LNCaP clone FGC (cell line): Measurements from ENCODE around the gene ATXN10.
"Not testable (repeated sequence)": the region's sequence is repeated elsewhere in the genome, so short reads cannot be mapped to it uniquely, and the experiment has no call there.

Experiments used
- DNase-seq: peaks from one replicate; pipeline ENCODE4 v3.0.0-alpha.2; 2011; ENCODE audit warnings: low read depth
- H3K4me3 ChIP-seq: 2 replicates; pipeline ENCODE4 v1.5.1; 2011; ENCODE audit warnings: mild to moderate bottlenecking, low read depth, low read length, control low read depth
- TF ChIP-seq, protein P1 (sequence below): IDR thresholded peaks from 2 replicates; pipeline ENCODE4 v1.5.1; 2012; ENCODE audit warnings: mild to moderate bottlenecking; ENCODE audit not compliant: control insufficient read depth, insufficient read depth; ENCODE audit errors: extremely low read depth

The ATXN10 gene, protein sequence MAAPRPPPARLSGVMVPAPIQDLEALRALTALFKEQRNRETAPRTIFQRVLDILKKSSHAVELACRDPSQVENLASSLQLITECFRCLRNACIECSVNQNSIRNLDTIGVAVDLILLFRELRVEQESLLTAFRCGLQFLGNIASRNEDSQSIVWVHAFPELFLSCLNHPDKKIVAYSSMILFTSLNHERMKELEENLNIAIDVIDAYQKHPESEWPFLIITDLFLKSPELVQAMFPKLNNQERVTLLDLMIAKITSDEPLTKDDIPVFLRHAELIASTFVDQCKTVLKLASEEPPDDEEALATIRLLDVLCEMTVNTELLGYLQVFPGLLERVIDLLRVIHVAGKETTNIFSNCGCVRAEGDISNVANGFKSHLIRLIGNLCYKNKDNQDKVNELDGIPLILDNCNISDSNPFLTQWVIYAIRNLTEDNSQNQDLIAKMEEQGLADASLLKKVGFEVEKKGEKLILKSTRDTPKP

DNA sequence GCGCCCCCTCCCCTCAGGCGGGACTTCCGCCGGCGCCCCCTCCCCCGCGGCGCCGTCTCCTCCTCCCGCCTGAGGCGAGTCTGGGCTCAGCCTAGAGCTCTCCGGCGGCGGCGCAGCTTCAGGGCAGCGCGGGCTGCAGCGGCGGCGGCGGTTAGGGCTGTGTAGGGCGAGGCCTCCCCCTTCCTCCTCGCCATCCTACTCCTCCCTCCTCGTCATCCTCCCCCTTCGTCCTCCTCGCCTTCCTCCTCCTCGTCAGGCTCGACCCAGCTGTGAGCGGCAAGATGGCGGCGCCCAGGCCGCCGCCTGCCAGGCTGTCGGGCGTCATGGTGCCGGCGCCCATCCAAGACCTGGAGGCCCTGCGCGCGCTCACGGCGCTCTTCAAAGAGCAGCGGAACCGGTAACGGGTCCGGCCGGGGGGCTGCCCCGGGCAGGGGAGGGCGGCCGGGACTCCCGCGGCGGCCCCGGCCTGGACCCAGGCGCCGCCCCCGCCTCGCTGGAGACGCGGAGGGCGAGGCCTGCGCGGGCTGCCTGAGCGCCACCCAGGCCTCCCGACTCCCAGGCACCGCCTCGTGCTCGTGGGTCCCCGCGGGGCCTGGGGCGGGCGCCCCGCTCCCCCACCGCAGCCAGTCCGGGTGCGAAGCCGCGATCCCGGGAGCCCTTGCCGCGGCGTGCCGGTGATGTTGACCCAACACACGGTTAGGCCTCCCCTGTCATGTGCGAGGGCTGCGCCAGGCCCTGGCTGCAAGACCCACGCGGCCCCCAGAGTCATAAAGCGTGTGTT lies at the start of gene ATXN10:
TSS of gene ATXN10 (plus strand) at position 52 of the 781 bp plus-strand sequence. CDS start at position 282, 230 bp downstream.
- TF ChIP-seq, protein P1, sequence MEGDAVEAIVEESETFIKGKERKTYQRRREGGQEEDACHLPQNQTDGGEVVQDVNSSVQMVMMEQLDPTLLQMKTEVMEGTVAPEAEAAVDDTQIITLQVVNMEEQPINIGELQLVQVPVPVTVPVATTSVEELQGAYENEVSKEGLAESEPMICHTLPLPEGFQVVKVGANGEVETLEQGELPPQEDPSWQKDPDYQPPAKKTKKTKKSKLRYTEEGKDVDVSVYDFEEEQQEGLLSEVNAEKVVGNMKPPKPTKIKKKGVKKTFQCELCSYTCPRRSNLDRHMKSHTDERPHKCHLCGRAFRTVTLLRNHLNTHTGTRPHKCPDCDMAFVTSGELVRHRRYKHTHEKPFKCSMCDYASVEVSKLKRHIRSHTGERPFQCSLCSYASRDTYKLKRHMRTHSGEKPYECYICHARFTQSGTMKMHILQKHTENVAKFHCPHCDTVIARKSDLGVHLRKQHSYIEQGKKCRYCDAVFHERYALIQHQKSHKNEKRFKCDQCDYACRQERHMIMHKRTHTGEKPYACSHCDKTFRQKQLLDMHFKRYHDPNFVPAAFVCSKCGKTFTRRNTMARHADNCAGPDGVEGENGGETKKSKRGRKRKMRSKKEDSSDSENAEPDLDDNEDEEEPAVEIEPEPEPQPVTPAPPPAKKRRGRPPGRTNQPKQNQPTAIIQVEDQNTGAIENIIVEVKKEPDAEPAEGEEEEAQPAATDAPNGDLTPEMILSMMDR, result no peak
- no peak for DNase-seq
- H3K4me3 ChIP-seq, result peak within 1 kb of the TSS; percentile 96

DNA sequence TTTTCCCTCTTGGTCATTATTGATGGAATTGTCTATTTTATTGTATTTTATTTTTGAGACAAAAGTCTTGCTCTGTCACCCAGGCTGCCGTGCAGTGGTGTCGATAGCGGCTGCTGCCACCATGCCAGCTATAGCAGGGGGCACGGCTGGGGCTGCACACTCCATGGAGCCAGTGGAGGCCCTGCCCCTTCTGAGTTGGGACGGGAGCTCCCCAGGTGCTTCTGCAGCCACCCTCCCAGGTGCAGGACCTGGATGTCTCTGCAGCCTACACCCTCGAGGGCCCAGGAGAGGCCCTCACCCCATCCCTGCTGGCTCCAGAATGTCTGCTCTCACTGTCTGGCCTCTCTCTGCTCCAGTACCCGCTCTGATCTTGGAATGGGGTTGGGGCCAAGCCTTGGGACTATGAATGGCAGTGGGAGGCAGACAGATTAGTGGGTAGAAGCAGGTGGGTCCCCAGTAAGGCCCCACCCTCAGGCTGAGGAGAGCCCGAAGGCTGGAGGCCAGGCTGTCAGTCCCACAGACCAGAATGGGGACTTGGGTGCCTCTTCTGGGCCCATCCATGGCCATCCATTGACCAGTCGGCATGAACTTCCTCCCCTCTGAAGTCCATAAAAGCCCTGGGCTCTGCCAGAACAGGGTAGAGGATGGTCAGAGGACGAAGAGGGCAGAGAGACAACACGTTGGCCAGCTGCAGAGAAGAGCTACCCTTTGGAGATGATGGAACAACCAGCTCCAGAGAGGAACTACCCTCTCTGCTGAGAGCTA lies 49.6 kb upstream of the ATXN10 start:
- H3K4me3 ChIP-seq, result no peak overlapping the region
- no peak for DNase-seq
- TF ChIP-seq, protein P1, result no peak

DNA sequence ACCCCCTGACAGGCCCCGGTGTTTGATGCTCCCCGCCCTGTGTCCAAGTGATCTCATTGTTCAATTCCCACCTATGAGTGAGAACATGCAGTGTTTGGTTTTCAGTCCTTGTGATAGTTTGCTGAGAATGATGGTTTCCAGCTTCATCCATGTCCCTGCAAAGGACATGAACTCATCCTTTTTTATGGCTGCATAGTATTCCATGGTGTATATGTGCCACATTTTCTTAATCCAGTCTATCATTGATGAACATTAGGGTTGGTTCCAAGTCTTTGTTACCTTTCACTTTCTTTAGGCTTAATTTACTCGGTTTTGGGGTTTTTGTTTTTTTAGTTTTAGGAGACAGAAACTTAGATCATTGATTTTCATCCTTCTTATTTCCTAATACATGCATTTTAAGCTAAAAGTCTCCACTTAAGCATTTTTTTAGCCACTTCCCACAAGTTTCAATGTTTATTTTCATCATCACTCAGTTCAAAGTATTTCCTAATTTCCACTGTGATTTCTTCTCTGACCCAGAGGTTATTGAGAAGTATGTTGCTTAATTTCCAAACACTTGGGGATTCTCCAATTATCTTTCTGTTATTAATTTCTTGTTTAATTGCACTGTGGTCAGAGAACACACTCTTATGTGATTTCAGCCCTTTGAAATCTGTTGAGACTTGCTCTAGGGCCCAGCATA lies 48.0 kb upstream of the ATXN10 start:
- H3K4me3 ChIP-seq, DNase-seq: not testable (repeated sequence)

DNA sequence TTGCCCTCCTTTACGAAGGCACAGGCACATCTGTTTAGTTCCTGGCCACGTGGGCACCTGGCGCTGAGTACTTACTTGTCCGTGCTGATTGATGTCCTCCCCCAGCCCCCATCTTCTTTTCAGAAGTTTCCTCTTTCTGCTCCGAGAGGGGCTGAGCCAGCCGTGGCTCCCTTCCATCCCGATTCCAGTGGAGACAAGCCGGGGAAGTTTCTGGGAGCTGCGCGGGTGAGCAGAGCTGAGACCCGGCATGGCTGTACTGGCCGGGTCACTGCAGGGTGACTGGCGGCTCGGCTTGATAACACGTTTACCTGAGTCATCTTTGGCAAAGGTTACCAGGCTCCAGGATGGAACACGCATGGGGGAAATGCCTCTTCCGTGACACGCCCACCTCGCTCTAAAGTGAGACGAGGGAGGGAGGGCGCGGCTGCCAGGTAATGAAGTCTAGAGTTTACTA lies 45.4 kb upstream of the ATXN10 start:
- no peak for DNase-seq
- H3K4me3 ChIP-seq, result no peak overlapping the region
- TF ChIP-seq, protein P1, result no peak

DNA sequence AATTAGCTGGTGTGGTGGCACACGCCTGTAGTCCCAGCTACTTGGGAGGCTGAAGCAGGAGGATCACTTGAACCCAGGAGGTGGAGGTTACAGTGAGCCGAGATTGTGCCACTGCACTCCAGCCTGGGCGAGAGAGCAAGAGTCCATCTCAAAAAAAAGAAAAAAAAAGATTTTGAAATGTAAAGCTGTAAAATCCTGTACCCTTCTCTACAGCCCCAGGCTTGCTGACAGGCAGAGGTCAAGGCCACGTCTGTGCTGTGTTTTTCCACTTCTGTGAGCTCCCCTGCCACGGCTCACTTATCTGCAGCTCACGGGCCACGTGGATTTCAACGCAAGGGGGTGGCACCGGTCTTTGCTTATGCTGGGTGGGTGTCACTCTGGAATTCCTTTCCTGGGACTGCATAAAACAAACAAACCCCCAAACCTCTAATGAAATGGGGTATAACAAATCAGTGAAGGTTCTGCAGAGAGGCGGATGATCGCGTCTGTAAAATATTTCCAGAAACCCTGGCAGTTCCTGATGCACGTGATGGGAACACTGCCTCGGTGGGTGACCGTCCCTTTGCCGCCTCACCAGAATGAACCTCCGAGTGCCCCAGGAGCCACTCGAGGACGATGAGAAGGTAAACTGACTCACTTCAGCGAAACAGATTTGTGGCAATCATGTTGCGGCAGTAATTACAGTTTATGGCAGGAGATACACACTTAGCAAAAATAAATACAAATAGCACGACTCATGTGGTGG lies 44.0 kb upstream of the ATXN10 start:
- TF ChIP-seq, protein P1, result no peak
- H3K4me3 ChIP-seq, result no peak overlapping the region
- DNase-seq, result no peak

DNA sequence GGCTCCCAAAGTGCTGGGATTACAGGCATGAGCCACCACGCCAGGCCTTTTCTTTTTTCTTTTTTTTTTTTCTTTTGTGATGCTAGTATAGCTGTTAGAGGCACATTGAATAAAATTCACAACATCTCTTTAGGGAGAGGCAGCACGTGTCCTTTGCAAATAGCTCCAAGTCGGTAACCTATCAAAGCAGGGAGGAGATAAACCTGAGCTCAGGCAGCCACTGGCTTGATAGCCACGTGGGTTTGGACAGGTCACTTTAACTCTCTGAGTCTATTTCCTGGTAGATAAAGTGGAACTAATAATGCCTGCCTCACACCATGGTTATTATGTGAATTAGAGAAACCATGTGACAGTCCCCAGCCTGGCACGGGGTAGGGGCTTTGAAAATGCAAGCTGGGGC lies 43.1 kb upstream of the ATXN10 start:
- no peak overlapping the region for H3K4me3 ChIP-seq
- DNase-seq, result no peak
- TF ChIP-seq, protein P1, result no peak
